PC-3 (cell line): ENCODE results near the gene CEMP1.
"Not testable (repeated sequence)": the region's sequence is repeated elsewhere in the genome, so short reads cannot be mapped to it uniquely, and the experiment has no call there.

ENCODE experiments used
- CTCF ChIP-seq: fragments of 300-600 bp; sonication (generic); conservative IDR thresholded peaks from 2 replicates; pipeline ENCODE4 v1.5.1; 2017; ENCODE audit warnings: antibody characterized with exemption, low read depth, mild to moderate bottlenecking, low read length
- EZH2 ChIP-seq: fragments of 300-600 bp; sonication (generic); IDR thresholded peaks from one replicate; pipeline ENCODE4 v1.6.1; 2017; ENCODE audit warnings: antibody characterized with exemption, mild to moderate bottlenecking, low read length; ENCODE audit not compliant: unreplicated experiment
- EZH2phosphoT487 ChIP-seq: fragments of 300-600 bp; sonication (generic); IDR thresholded peaks from 2 replicates; pipeline ENCODE4 v1.6.1; 2018; ENCODE audit warnings: mild to moderate bottlenecking, antibody characterized with exemption, low read length, borderline replicate concordance

GRCh38 chr16:2539192-2539844 is 8.1 kb upstream of the CEMP1 start:
- TF ChIP-seq EZH2, CTCF, EZH2phosphoT487: not testable (repeated sequence)
